GM19043 (cell line): ENCODE results near the gene VEGFC.

Source experiments
- ATAC-seq: cut with Tn5 transposase; IDR thresholded peaks from one replicate; pipeline ENCODE4 v1.9.1; 2021; ENCODE audit warnings: low read depth; ENCODE audit not compliant: unreplicated experiment

Gene VEGFC

DNA sequence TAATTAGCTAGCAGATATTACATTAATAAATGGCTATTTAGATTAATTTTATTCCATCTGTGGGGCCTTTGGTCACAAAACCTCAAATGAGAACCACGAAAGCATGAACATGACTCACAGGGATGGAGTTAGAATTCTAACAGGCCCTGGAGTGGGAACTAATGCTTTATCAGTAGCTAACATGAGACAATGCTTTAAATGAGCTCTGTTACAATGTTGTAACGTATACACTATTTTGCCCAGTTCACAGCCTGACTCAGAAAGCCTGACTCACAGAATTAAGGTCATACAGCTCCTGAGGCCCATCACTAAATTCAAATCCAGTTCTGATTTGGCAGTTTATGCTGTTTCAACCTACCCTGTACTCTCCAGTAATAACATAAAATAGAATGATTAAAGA is 23.2 kb downstream of the VEGFC start:
- no peak for ATAC-seq

DNA sequence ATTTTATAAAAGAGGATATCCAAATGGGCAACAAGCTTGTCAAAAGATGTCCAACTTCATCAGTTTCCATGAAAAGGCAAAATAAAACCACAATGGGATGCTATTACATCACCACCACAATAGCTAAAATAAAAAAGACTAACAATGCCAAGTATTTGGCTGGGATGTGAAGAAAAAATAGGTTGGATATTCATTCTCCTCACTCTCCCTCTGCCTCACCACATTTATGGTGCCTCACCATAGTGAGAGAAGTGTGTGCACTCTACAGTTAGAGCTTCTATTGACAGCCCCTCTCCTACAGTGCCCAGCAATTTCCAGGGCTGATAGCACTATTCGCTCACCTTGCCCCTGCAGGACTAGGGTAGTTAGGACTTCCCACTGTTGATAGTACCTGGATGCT is 25.5 kb downstream of the VEGFC start:
- ATAC-seq = no peak

DNA sequence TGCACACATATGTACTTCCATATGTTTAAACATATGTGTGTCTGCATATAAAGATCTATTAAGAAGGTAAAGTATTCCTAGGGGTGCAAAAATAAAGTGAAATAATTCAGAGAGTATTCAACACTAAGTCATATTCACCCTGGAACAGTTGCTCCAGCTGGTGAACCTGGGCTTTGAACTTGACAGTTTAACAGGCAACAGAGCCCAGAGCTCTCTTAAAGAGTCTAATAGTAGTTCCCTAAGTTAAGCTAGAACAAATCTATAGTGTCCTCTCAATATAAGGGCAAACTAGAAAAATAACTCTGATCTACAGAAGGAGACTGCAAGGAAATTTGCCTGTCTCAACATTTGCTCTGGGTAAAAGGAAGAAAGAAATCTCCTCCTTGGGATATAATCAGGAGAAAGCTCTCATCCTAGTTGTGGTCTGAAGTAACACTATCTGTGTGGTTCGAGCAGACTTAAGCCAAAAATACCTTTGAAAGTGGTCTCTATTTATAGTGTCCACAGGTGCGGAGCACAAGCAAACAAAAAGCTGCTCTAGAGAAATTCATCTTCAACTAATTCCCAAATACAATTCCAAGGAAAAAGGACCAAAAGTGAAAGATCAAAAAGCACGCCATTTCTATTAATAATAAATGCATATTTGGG is 29.9 kb downstream of the VEGFC start:
- no peak for ATAC-seq

DNA sequence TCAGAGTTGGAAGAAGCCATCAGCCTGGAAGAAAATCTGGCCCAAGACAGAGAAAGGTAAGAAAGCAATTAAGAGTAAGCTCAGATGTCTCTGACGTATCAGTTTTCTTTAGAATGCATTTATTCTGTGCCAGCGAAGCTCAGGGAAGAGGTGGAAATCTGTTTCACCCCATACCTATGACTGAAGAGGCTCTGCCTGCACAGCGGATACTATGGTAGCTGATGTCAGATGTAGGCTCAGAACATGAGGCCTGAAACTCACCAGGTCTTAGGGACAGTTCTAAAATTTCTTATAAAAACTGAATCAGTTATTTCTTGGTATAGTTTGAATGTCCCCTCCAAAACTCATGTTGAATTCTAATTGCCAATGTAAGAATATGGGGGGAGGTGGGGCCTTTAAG is 30.9 kb downstream of the VEGFC start:
- no peak for ATAC-seq

DNA sequence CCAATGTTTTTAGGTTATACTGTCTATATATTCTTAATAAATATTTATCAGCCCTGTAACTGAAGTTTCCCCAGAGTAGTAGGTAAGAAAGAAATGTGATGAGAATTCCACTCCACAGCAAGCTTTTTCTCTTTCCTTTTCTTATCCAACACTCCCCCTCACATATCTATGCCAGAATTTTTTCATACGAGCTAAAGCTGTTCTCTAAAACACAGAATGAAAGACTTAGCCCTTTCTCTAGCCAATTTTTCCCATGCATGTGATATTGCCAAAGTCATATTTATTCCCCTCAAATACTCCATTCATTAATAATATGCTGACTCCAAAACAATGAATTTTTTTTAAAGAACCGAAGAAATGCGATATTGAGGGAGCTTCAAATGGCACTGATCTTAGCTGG is 32.3 kb downstream of the VEGFC start:
- ATAC-seq = no peak

DNA sequence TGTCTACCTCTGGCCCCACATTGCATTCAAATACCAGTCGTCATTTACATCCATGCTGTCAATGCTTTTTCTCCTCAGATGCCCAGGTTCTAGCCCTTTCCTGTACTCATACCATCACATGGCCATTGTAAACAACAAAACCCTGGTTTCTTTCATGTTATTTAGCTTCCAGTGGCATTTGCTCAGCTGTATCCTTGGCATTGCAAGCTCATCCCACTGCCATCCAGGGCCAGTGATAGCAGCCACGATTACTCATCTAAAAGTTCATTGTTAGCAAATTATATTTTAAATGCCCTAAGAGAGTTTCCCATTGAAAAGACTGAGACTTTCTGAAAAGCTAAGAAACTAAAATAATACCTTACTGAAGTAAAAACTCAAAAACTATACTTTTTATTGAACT is 34.0 kb downstream of the VEGFC start:
- ATAC-seq = no peak

DNA sequence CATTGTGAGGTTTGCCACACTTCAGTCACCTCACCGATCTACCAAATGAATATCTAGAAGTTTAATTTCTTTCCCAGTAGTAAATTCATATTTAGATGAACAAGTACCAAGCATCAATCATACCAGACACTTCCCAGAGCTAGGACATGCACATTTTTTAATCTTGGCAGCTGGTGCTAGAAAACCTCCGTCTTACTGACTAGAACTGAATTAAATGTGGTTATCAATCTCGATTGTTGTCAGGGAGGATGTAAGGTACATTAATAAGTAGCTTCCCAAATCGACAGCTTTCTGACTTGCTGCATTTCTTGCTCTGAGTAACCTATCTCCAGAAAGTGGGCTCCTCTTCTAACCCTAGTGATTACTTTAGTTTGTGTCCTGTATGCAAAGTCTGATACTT is 34.4 kb downstream of the VEGFC start:
- ATAC-seq = no peak

DNA sequence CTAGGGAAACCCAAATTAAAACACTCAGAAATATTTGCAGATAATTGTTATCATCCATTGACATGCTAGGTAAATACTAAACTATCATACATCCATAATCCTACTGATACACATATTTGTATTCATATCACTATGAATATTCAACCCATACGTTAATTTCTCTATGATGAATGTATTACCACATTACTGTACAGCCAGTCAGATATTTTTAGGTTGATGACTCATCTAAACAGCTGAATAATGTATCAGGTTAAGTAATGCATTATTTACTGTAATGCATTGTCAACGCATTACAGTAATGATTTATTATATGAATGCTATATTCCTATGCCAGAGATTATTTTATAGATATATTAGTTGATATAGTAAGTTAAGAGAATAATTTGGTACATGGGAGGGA is 37.1 kb downstream of the VEGFC start:
- no peak for ATAC-seq

DNA sequence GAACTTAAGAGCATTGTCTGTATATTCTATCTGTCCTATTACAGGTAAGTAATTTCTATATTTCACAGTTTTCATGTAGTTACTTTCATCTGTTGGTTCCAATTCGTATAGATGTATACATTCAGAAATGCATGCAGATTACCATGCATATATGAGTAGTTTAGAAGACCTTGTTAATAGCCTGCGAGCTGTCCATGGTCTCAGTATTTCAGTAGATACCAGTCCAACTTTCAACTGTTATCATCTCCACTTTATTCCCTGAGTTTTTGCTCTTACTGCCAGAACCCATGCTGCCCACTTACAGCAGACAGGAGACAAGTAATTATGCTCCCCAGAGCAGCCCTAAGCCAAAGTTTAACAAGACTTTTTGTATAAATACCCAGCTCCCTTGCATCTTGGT is 37.7 kb downstream of the VEGFC start:
- ATAC-seq = no peak

DNA sequence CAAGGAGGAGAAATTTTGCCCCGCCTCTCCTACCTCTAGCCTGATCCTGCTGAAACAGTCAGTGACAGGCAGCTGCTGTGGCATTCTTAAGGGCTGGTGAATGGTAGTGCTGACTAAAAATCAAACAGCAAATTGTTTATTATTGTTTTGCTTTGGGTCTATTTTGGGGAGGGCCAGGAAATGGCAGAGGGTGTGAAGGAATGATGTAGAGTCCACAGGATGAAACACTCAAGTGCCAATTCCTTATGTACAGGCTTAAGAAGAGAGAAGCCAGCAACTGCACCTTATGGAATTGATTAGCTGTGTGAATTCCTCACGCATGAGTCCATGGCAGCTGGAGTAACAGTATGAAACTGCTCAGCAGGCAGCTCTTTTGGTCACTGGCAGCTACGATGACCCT is 39.7 kb downstream of the VEGFC start:
- ATAC-seq = no peak

DNA sequence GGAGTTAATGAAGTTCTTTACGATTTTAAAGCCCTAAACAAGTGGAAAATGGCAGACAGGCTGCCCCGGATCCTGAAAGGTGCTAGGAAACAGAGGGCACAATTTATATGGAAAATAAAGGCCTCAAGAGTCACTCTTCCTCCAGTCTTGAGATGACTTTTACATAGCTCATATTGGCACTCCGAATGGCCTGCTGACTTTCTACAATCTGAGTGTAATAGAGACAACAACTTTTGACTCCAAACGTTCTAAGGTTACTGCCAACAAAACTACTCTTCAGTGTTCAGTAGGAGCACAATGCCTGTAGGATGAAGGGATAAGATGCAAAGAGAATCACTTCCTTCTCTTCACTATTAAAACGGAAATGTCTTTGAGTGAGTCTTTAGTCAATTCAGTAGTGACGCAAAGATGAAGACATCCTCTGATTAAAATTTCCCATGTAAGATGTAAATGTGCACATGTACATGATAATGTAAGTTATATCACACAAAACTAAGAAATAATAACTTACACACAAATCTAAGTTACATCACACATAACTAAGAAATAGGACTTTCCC is 40.5 kb downstream of the VEGFC start:
- no peak for ATAC-seq

DNA sequence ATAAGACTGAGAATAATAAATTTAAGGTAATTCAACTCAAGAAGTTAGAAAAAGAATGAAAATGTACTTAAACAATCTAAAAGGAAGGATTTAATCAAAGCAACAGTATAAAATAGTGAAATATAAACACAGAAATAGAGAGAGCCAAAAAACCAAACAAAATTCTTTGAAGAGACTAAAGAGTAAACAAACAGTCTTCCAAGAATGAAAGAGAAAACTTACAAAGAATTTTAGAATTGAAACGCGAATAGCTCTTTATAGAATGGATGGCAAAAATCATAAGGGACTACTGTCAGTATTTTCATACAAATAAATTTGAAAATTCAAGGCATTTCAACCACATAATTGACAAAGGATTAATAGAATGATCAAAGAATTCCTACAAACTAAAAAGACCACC is 41.7 kb downstream of the VEGFC start:
- no peak for ATAC-seq

DNA sequence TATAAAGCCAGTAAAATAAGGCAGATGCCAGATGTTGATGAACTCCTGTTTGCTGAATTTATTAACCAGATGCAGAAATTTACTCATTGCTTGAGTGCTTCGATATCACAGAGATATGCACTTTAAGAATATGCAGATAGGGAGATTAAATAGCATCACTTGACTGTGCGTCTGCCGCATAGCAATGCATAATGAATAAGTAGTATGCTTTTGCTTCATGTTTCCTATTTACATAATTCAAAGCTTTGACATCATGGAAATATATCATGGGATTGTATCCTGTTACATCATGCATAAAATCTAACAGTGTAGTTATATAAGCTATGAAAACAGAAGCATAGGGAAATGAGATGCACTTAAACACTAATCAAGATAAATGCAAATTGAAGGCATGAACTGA is 45.9 kb downstream of the VEGFC start:
- no peak for ATAC-seq

DNA sequence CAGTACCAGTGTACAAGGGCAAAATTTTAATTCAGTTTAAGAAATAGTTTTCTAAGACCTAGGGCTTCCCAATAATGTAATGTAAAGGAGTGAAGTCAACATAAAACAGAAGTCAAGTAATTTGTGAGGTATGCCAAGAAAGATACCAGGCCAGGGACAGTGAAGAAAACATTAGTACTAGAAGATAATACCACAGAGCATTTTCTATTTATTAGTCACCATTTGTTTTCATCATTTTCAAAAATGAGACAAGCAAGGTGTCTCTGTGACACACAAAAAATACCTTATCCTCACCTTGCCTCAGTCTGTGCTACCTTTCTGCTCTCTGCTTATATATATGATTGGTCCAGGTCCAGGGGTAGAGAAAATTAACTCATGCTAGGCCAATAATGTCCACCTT is 46.8 kb downstream of the VEGFC start:
- no peak for ATAC-seq

DNA sequence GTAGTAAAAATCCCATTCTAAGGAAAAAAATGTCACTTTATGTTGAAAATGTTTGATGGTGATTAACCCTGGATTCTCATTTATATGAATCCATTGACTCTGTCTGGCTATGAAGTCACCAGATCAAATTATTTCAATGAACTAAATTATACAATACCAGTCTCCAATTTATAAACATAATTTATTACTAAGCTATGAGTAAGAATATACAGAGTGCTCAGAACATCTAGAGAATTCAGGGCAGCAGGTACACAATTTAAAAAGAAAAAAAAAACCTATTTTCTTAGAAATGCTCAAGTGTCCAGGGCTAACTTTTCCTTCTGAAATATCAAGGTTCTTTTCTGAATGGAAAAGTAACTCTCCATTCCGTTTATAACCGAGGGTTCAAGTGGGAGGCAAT is 48.6 kb downstream of the VEGFC start:
- no peak for ATAC-seq

DNA sequence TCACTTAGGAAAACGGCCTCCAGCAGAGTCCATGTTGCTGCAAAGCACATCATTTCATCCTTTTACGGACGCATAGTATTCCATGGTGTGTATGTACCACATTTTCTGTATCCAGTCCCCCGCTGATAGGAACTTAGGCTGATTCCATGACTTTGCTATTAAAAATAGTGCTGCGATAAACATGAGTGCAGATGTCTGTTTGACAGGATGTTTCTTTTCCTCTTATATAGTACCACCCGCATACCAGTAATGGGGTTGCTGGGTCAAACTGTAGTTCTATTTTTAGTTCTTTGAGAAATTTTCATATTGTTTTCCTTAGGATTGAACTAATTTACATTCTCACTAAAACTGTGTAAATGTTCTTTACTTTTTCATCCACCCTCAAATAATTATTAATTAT is 50.5 kb downstream of the VEGFC start:
- ATAC-seq = no peak

DNA sequence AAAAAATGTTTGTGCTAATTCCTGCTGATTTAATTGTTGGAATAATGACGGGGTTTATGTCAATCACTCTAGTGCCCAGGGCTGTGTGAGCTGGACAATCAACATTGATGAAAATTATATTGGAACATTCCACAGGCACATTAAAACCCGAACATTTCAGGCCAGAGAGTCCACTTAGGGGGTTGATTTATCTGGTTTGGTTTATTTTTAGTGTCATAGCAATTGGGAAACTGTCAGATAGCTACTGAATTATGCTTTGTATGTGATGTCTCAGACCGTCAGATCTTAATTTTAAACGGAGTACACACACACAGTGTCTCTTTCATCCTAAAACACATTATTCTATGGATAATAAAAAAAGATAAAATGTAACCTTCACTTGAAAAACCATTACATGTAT is 51.5 kb downstream of the VEGFC start:
- no peak for ATAC-seq

DNA sequence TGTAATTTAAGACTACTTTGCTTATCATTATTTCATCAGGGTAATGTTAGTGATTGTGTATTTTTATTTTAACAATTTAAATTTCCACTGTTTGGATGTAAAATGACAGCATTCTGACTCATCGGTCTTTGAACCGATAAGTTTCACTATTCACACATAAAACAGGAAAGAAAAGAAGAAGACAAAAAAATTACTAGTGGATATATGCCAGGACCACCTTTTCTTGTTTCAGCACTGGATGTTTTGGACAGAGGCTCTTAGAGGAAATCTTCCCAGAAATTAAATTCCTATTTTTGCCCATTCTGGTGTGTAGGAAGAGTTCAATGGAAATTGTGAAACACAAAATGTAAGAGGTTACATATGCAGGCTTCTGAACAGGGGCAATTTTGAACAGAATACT is 57.4 kb downstream of the VEGFC start:
- no peak for ATAC-seq

DNA sequence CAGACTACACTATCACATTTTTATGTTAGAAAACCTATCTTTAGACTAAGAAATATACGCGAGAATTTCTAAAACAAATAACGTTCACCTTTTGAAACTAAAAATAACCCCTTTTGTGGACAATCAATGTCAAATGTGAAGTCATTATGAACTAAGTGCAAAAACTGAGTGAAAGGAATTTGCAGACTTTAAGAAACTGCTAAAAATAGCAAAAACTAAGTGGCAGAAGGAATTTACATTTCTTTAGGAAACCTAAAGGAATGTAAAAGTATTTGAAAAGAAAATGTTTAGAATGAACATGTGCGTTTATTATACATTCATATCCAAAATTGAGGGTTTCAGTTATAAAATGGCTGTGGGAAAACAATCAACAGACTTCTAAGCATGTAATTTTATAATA is 58.3 kb downstream of the VEGFC start:
- ATAC-seq = no peak

DNA sequence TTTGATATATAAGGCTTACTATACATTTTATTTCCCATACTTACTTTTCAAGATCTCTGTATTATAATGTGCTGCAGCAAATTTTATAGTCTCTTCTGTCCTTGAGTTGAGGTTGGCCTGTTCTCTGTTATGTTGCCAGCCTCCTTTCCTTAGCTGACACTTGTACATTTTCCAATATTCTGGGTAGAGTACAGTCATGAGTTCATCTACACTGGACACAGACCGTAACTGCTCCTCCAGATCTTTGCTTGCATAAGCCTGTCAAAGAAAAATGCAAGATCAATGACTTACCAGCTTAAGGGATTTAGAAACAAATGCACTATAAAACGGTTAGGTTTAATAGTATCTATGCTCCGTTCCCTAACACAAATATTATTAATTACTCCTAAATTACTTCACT is 63.2 kb downstream of the VEGFC start:
- no peak for ATAC-seq

DNA sequence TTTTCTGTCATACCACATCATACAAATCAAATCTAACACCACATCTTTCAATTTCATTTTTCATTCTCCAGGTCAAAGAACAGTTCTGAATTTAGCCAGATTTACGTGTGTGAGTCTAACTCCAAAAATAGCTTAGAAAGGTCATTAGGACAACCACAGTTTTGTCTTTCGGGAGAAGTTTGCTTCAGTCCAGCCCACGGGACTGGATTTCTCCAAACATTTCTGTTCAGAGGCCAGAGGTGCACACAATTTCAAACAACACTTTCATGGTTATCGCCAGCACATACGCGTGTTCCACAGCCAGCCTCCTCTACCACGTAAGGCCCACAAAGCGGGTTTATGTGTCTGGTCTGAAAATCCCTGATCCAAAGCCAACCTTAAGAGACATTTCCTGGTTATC is 65.9 kb downstream of the VEGFC start:
- no peak for ATAC-seq

DNA sequence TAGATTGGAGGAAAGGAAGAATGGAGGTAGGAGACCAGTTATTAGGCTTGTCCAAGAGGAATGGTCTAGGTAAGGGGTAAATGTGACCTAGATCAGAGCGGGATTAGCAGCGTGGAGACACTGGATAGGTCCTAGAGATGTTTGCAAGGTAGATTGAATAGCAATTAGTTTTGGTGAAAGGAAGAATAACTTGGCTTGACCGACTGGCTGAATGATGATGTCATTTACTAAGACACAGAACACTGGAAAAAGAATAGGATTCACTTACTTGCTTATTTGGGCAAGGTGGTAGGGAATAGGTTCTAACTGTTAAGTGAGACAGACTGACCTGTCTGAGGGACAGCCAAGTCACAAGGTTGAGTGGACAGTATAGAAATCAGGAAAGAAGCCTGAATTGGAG is 71.3 kb downstream of the VEGFC start:
- no peak for ATAC-seq

DNA sequence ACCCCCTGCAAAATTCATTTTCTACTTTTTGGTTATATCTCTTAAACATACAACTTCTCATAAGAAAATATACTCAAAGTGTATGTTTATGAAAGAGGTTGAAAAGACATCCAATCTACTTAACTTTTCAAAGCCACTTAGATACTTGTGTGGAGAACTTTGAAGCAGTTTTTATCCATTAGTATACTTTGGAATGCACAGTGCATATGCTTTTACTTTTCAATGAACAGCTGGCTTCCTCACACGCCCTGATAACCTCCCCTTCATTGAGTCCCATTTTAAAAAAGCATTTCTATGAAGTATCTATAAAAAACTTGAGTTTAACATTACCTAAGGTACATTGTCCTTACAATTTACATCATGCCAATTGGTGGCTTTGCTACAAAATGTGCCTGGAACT is 73.8 kb downstream of the VEGFC start:
- no peak for ATAC-seq
